ENCODE measurements around the gene RABAC1. TPM values are rescaled to one million over a fixed set of nuclear protein-coding genes. Genes with fewer than 3 reads are reported as not detected.

Gene RABAC1
- total RNA-seq, 1 experiment from 2014 or later: 64.4 TPM

DNA sequence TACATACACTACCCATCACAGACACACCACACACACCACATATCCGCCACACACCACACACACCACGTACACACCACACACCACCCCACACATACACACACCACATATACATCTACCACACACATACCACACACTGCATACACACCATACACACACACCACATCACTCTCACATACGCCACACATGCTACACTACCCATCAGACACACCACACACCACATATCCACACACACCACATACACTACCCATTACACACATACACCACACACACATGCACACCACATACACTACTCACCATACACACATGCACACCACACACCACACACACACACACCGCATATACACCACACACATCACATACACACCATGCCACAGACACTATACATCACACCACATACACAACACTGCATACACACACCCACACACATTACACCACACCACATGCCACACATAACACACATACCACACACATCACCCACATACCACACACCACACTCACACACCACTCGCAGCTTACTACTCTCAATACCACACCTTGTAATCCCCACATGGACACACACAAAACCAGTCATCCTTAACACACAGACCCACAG is 40.4 kb downstream of the RABAC1 start:
- ChIA-PET CTCF (no interaction called here), POLR2A (no interaction called here)
- Histone ChIP-seq H3K4me3 (ENCODE audit: low read depth, low read length) (no peak overlapping the region), H3K4me1 (no peaks in the 10 kb centered on the region), H3K36me3 (ENCODE audit: control insufficient read depth, insufficient read depth, low read length) (no peaks in the 10 kb centered on the region), H3K27me3 (replicated peaks; ENCODE audit: control insufficient read depth, insufficient read depth, low read length) (no peaks in the 10 kb centered on the region), H3K9me3 (no peaks in the 10 kb centered on the region)
- Mint-ChIP-seq H3K9me3 (ENCODE audit: unreplicated experiment) (no peaks in the 10 kb centered on the region), H3K4me3 (ENCODE audit: unreplicated experiment) (no peak overlapping the region), H3K4me1 (ENCODE audit: low read depth, unreplicated experiment) (peaks cover 13% of the 10 kb centered on the region), H3K27me3 (ENCODE audit: insufficient read depth, unreplicated experiment) (peaks cover 12% of the 10 kb centered on the region), H3K27ac (ENCODE audit: unreplicated experiment) (no peak overlapping the region), H3K36me3 (ENCODE audit: insufficient read depth, unreplicated experiment) (no peaks in the 10 kb centered on the region)
- DNase-seq: no peak
- no TSS peak for BruUV-seq (replicated peaks)
- TF ChIP-seq, protein P1, sequence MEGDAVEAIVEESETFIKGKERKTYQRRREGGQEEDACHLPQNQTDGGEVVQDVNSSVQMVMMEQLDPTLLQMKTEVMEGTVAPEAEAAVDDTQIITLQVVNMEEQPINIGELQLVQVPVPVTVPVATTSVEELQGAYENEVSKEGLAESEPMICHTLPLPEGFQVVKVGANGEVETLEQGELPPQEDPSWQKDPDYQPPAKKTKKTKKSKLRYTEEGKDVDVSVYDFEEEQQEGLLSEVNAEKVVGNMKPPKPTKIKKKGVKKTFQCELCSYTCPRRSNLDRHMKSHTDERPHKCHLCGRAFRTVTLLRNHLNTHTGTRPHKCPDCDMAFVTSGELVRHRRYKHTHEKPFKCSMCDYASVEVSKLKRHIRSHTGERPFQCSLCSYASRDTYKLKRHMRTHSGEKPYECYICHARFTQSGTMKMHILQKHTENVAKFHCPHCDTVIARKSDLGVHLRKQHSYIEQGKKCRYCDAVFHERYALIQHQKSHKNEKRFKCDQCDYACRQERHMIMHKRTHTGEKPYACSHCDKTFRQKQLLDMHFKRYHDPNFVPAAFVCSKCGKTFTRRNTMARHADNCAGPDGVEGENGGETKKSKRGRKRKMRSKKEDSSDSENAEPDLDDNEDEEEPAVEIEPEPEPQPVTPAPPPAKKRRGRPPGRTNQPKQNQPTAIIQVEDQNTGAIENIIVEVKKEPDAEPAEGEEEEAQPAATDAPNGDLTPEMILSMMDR (IDR thresholded peaks at IDR 0.05; ENCODE audit: insufficient read depth in 1 of 2, low read depth in 1 of 2, low read length in 1 of 2, severe bottlenecking in 1 of 2, unreplicated experiment in 1 of 2): no peak
- intact Hi-C loops (cut with micrococcal nuclease; ENCODE audit: unreplicated experiment): no loop called here

DNA sequence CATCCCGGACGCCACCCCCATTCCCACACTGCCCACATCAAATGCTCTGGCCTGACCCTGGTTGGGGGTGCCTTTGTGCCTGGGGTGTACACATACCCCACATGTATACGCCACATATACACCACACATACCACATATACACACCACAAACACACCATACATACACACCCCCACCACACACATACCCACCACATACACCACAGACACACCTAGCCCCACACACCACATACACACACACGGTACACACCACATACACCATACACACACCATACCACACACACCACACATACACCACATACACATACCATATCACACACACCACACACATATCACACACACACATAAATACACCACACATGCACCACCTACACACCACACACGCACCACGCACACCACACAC is 41.0 kb downstream of the RABAC1 start:
- ChIA-PET CTCF (no interaction called here), POLR2A (no interaction called here)
- no peak overlapping the region for H3K27ac Mint-ChIP-seq (ENCODE audit: unreplicated experiment)
- TF ChIP-seq, protein P1 (IDR thresholded peaks at IDR 0.05; ENCODE audit: insufficient read depth in 1 of 2, low read depth in 1 of 2, low read length in 1 of 2, severe bottlenecking in 1 of 2, unreplicated experiment in 1 of 2): no peak
- no peaks in the 10 kb centered on the region for H3K36me3 Mint-ChIP-seq (ENCODE audit: insufficient read depth, unreplicated experiment)
- Histone ChIP-seq H3K4me1 (no peaks in the 10 kb centered on the region), H3K36me3 (ENCODE audit: control insufficient read depth, insufficient read depth, low read length) (no peaks in the 10 kb centered on the region), H3K4me3 (ENCODE audit: low read depth, low read length) (no peak overlapping the region), H3K27me3 (replicated peaks; ENCODE audit: control insufficient read depth, insufficient read depth, low read length) (no peaks in the 10 kb centered on the region), H3K9me3 (no peaks in the 10 kb centered on the region)
- no peak overlapping the region for H3K4me3 Mint-ChIP-seq (ENCODE audit: unreplicated experiment)
- H3K4me1 Mint-ChIP-seq (ENCODE audit: low read depth, unreplicated experiment): peaks cover 8% of the 10 kb centered on the region
- peaks cover 9% of the 10 kb centered on the region for H3K27me3 Mint-ChIP-seq (ENCODE audit: insufficient read depth, unreplicated experiment)
- no peak for DNase-seq
- no peaks in the 10 kb centered on the region for H3K9me3 Mint-ChIP-seq (ENCODE audit: unreplicated experiment)
- BruUV-seq (replicated peaks): no TSS peak
- intact Hi-C loops (cut with micrococcal nuclease; ENCODE audit: unreplicated experiment): no loop called here

DNA sequence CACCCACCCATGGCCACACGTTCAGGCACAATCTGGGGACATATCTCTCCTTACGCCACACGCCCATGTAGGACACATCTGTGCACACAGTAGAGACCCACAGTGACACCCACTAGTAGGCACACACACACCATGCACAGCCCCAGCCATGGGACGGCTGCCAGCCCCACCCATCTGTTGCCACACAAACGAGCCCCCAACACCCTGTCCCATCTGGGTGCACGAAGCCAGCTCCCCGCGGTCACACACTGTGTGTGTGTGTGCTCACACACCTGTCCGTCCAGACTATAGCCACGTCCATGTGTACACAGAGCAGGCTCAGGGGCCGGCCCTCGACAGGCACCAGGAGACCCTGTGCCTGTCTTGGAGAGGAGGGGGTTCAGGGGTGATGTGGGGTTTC is 41.4 kb downstream of the RABAC1 start:
- DNase-seq: no peak
- no peak overlapping the region for H3K27ac Mint-ChIP-seq (ENCODE audit: unreplicated experiment)
- BruUV-seq (replicated peaks): no TSS peak
- ChIA-PET POLR2A (no interaction called here), CTCF (no interaction called here)
- H3K4me1 ChIP-seq: no peaks in the 10 kb centered on the region
- H3K9me3 Mint-ChIP-seq (ENCODE audit: unreplicated experiment): no peaks in the 10 kb centered on the region
- no peaks in the 10 kb centered on the region for H3K9me3 ChIP-seq
- H3K27me3 Mint-ChIP-seq (ENCODE audit: insufficient read depth, unreplicated experiment): peaks cover 8% of the 10 kb centered on the region
- H3K36me3 ChIP-seq (ENCODE audit: control insufficient read depth, insufficient read depth, low read length): no peaks in the 10 kb centered on the region
- peaks cover 6% of the 10 kb centered on the region for H3K4me1 Mint-ChIP-seq (ENCODE audit: low read depth, unreplicated experiment)
- no peak overlapping the region for H3K4me3 Mint-ChIP-seq (ENCODE audit: unreplicated experiment)
- no peaks in the 10 kb centered on the region for H3K36me3 Mint-ChIP-seq (ENCODE audit: insufficient read depth, unreplicated experiment)
- intact Hi-C loops (cut with micrococcal nuclease; ENCODE audit: unreplicated experiment): no loop called here
- H3K27me3 ChIP-seq (replicated peaks; ENCODE audit: control insufficient read depth, insufficient read depth, low read length): no peaks in the 10 kb centered on the region
- no peak overlapping the region for H3K4me3 ChIP-seq (ENCODE audit: low read depth, low read length)
- TF ChIP-seq, protein P1 (IDR thresholded peaks at IDR 0.05; ENCODE audit: insufficient read depth in 1 of 2, low read depth in 1 of 2, low read length in 1 of 2, severe bottlenecking in 1 of 2, unreplicated experiment in 1 of 2): no peak

Data from Caco-2 (cell line).